ENCODE results near the gene MME. TPM values are rescaled to one million over a fixed set of nuclear protein-coding genes. Genes with fewer than 3 reads are reported as not detected.

MME gene
- total and polyA plus RNA-seq, 8 donors: under 0.01 to 49.4 (median 2.0) TPM; not detected in 1

DNA sequence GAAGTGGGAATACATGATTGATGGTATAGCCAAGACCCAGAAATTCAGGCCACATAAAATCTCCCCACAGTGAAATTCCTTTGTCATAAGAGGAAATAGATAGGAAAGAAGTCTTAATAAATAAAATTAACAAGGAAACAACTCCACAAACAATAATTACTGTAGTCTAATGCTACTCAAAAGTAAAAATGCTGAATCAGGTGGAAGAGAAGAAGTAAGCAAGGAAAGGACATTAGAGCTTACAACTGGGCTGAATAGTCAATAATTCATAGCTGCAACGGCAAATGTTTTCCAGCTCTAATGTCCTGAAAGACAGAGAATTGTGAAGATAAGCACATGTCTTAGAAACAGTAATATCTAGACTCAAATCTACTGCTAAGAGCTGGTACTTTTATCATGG lies 149.0 kb downstream of the MME start:
- Histone ChIP-seq H3K27me3 (no peaks in the 10 kb centered on the region), H3K4me1 (peaks cover 4 to 23% (median 16%) of the 10 kb centered on the region in 4 donors), H3K9me3 (no peaks in the 10 kb centered on the region), H3K36me3 (no peaks in the 10 kb centered on the region), H3K27ac (no peak overlapping the region), H3K4me3 (no peak overlapping the region)
- TF ChIP-seq POLR2AphosphoS5 (IDR thresholded peaks at IDR 0.05) (no peak), EP300 (IDR thresholded peaks at IDR 0.05) (no peak), POLR2A (IDR thresholded peaks at IDR 0.05) (no peak)
- TF ChIP-seq, protein P1, sequence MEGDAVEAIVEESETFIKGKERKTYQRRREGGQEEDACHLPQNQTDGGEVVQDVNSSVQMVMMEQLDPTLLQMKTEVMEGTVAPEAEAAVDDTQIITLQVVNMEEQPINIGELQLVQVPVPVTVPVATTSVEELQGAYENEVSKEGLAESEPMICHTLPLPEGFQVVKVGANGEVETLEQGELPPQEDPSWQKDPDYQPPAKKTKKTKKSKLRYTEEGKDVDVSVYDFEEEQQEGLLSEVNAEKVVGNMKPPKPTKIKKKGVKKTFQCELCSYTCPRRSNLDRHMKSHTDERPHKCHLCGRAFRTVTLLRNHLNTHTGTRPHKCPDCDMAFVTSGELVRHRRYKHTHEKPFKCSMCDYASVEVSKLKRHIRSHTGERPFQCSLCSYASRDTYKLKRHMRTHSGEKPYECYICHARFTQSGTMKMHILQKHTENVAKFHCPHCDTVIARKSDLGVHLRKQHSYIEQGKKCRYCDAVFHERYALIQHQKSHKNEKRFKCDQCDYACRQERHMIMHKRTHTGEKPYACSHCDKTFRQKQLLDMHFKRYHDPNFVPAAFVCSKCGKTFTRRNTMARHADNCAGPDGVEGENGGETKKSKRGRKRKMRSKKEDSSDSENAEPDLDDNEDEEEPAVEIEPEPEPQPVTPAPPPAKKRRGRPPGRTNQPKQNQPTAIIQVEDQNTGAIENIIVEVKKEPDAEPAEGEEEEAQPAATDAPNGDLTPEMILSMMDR (IDR thresholded peaks at IDR 0.05): no peak
- intact Hi-C loops (cut with DNase I; ENCODE audit: low total_unique reads): no loop called here
- WGBS, 5 donors: 72 to 88% (median 81%) methylated on average over 1 of the region's 1 CpG
- DNase-seq: no peak

DNA sequence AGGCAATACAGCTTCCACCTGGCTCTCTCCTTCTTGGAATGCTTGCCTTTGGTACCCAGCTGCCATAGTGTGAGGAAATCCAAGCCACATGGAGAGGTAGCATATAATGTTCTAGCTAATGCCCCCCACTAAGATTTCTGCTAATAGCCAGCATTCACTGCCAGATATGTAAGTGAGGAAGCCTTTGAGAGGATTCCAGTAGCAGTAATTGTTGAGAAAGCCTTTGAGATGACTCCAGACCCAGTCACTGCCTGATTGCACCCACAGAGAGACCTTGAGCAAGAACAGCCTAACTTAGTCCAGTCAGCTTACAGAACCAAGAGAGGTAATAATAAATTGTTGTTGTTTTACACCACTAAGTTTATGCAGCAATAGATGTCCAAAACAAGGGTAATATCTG lies 150.3 kb downstream of the MME start:
- Histone ChIP-seq H3K9me3 (no peaks in the 10 kb centered on the region), H3K4me3 (no peak overlapping the region), H3K27me3 (no peaks in the 10 kb centered on the region), H3K36me3 (no peaks in the 10 kb centered on the region), H3K4me1 (peaks cover 4 to 23% (median 16%) of the 10 kb centered on the region in 4 donors), H3K27ac (no peak overlapping the region)
- no peak for DNase-seq
- intact Hi-C loops (cut with DNase I; ENCODE audit: low total_unique reads): no loop called here
- TF ChIP-seq, protein P1 (IDR thresholded peaks at IDR 0.05): no peak
- TF ChIP-seq POLR2AphosphoS5 (IDR thresholded peaks at IDR 0.05) (no peak), POLR2A (IDR thresholded peaks at IDR 0.05) (no peak), EP300 (IDR thresholded peaks at IDR 0.05) (no peak)

DNA sequence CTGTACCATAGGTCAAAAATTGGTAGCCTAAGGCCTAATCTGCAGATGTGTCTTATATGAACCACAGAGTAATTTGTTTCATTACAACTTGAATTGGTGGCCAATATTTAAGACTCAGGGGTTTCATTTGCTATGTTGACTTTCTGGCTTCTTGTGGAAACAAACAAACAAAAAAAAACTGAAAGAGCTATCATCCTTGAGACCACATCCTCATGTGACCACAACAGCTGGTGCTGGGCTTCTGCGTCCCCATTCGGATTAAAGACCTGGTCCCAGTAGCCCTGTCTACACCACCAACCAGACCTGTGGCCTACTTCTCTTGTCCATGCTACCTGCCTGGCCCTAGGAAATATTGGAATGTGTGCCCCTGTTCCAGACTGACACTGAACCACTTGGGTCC lies 151.7 kb downstream of the MME start:
- Histone ChIP-seq H3K27ac (peak overlapping the region in 4 of 5 donors; percentile 47 to 75 (median 54)), H3K36me3 (no peaks in the 10 kb centered on the region), H3K4me1 (peaks cover 4 to 23% (median 16%) of the 10 kb centered on the region in 4 donors), H3K27me3 (no peaks in the 10 kb centered on the region), H3K4me3 (no peak overlapping the region), H3K9me3 (no peaks in the 10 kb centered on the region)
- 79 to 95% (median 90%) methylated on average over 2 of the region's 2 CpGs for WGBS, 5 donors
- TF ChIP-seq, protein P1 (IDR thresholded peaks at IDR 0.05): no peak
- TF ChIP-seq EP300 (IDR thresholded peaks at IDR 0.05): no peak
- TF ChIP-seq POLR2A (IDR thresholded peaks at IDR 0.05): no peak
- no peak for DNase-seq
- intact Hi-C loops (cut with DNase I; ENCODE audit: low total_unique reads): no loop called here

DNA sequence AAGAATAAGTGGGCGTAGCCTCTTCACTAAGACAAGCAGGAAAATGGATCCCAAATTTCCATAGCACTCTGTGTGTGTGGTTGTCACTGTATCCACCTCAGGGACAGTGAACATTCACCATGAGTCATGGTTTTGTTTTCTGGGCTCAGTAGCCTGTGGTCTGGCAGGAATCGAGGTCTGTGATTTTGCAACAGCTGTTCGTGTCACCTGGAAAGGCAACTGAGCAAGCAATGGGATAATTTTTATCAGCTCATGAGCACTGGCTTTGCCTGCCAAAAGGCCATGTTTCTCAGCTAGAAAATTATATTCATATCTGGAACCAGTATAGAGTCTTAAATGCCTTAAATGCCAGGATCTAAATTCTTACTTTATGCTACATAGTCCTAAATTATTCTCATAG lies 152.5 kb downstream of the MME start:
- WGBS, 5 donors: 43 to 49% (median 45%) methylated on average over 3 of the region's 3 CpGs
- H3K9me3 ChIP-seq: no peaks in the 10 kb centered on the region
- H3K36me3 ChIP-seq: no peaks in the 10 kb centered on the region
- peak; percentile 40 to 63 for DNase-seq
- H3K4me1 ChIP-seq: peaks cover 4 to 23% (median 16%) of the 10 kb centered on the region in 4 donors
- no peaks in the 10 kb centered on the region for H3K27me3 ChIP-seq
- no peak overlapping the region for H3K4me3 ChIP-seq
- TF ChIP-seq, protein P1 (IDR thresholded peaks at IDR 0.05): no peak
- TF ChIP-seq POLR2AphosphoS5 (IDR thresholded peaks at IDR 0.05): peak in 1 of 3 donors; percentile 83
- intact Hi-C loops (cut with DNase I; ENCODE audit: low total_unique reads): no loop called here
- peak overlapping the region in 4 of 5 donors; percentile 47 to 75 (median 54) for H3K27ac ChIP-seq
